IMR-90 (cell line): ENCODE results near the gene SCYGR4. TPM values are rescaled to one million over a fixed set of nuclear protein-coding genes. Genes with fewer than 3 reads are reported as not detected.

ENCODE experiments used
- ATAC-seq: fragments of 200-7000 bp; cut with Tn5 transposase; 2 replicates; pipeline ENCODE4 v1.9.1; 2020; ENCODE audit warnings: low read depth, mild to moderate bottlenecking, moderate library complexity
- BruUV-seq: library from RNA; stranded (reverse); fragments of 400-500 nt; replicated peaks from 2 replicates; lab custom pipeline; 2021; lab: Mats Ljungman, UMichigan
- CTCF ChIA-PET: fragments of 300-600 bp; formaldehyde crosslinking; extraction: SDS; loops from one replicate; lab custom pipeline; 2021; ENCODE audit warnings: antibody characterized with exemption; lab: Yijun Ruan, JAX
- POLR2A ChIA-PET: fragments of 300-600 bp; sonication (Branson Sonifier 250); formaldehyde crosslinking; loops from one replicate; lab custom pipeline; 2022; ENCODE audit warnings: antibody characterized with exemption; ENCODE audit not compliant: unreplicated experiment; lab: Charles Lee
- DNase-seq: peaks from one replicate; pipeline ENCODE4 v3.0.0; 2013
- H2AFZ ChIP-seq: replicated peaks from 2 replicates; pipeline ENCODE3; 2013; ENCODE audit warnings: low read length, mild to moderate bottlenecking; ENCODE audit not compliant: poor library complexity
- H2AK5ac ChIP-seq: 2 replicates; pipeline ENCODE4 v1.6.1; 2013; ENCODE audit warnings: low read depth, low read length, inconsistent platforms
- H2AK9ac ChIP-seq: replicated peaks from 2 replicates; pipeline ENCODE3; 2013; ENCODE audit warnings: mild to moderate bottlenecking, low read depth, low read length, moderate library complexity; ENCODE audit not compliant: poor library complexity
- H2BK120ac ChIP-seq: 2 replicates; pipeline ENCODE4 v1.6.1; 2013; ENCODE audit warnings: low read depth, low read length, inconsistent platforms
- H2BK15ac ChIP-seq: 3 replicates; pipeline ENCODE4 v1.6.1; 2013; ENCODE audit warnings: low read depth, low read length, inconsistent platforms
- H2BK20ac ChIP-seq: 2 replicates; pipeline ENCODE4 v1.6.1; 2013; ENCODE audit warnings: low read depth, mild to moderate bottlenecking, inconsistent platforms, low read length, moderate library complexity
- H2BK5ac ChIP-seq: 2 replicates; pipeline ENCODE4 v1.6.1; 2013; ENCODE audit warnings: mild to moderate bottlenecking, low read depth, low read length, inconsistent platforms; ENCODE audit not compliant: poor library complexity, severe bottlenecking
- H3K14ac ChIP-seq: replicated peaks from 2 replicates; pipeline ENCODE4 v1.6.1; 2013; ENCODE audit warnings: low read depth, low read length, inconsistent platforms
- H3K18ac ChIP-seq: 2 replicates; pipeline ENCODE4 v1.6.1; 2013; ENCODE audit warnings: low read depth, low read length, control low read depth
- H3K23ac ChIP-seq: 2 replicates; pipeline ENCODE4 v1.6.1; 2013; ENCODE audit warnings: low read depth, low read length, inconsistent platforms
- H3K27ac ChIP-seq: 2 replicates; pipeline ENCODE4 v1.5.1; 2013; ENCODE audit warnings: mild to moderate bottlenecking, control low read depth, low read length; ENCODE audit not compliant: insufficient read depth
- H3K27me3 ChIP-seq: 2 replicates; pipeline ENCODE4 v1.6.1; 2013; ENCODE audit warnings: low read length; ENCODE audit not compliant: control insufficient read depth, insufficient read depth
- H3K36me3 ChIP-seq: 2 replicates; pipeline ENCODE4 v1.6.1; 2013; ENCODE audit warnings: low read length, mixed read lengths; ENCODE audit not compliant: control insufficient read depth, insufficient read depth
- H3K4ac ChIP-seq: 2 replicates; pipeline ENCODE4 v1.6.1; 2013; ENCODE audit warnings: low read depth, low read length, inconsistent platforms
- H3K4me1 ChIP-seq: 2 replicates; pipeline ENCODE4 v1.6.1; 2013; ENCODE audit warnings: low read length, mixed read lengths; ENCODE audit not compliant: control insufficient read depth, insufficient read depth
- H3K4me2 ChIP-seq: 2 replicates; pipeline ENCODE4 v1.6.1; 2013; ENCODE audit warnings: low read depth, mild to moderate bottlenecking, control low read depth, low read length, moderate library complexity
- H3K4me3 ChIP-seq: 2 replicates; pipeline ENCODE4 v1.5.1; 2013; ENCODE audit warnings: low read depth, mild to moderate bottlenecking, control low read depth, low read length, moderate library complexity; ENCODE audit not compliant: insufficient read depth
- H3K56ac ChIP-seq: 2 replicates; pipeline ENCODE4 v1.6.1; 2013; ENCODE audit warnings: low read length, inconsistent platforms; ENCODE audit not compliant: insufficient read depth; ENCODE audit errors: extremely low read depth
- H3K79me1 ChIP-seq, 2 experiments: 2 replicates each; pipeline ENCODE4 v1.6.1; 2013; ENCODE audit warnings: low read length in 2 of 2, inconsistent platforms in 1 of 2, low read depth in 1 of 2
- H3K9ac ChIP-seq: 2 replicates; pipeline ENCODE4 v1.6.1; 2013; ENCODE audit warnings: low read depth, low read length, control low read depth
- H3K9me1 ChIP-seq: 2 replicates; pipeline ENCODE4 v1.6.1; 2013; ENCODE audit warnings: low read length, inconsistent platforms; ENCODE audit not compliant: insufficient read depth
- H3K9me3 ChIP-seq: 2 replicates; pipeline ENCODE4 v1.6.1; 2013; ENCODE audit warnings: low read length; ENCODE audit not compliant: control insufficient read depth, insufficient read depth
- H4K20me1 ChIP-seq: 2 replicates; pipeline ENCODE4 v1.6.1; 2013; ENCODE audit warnings: low read length, inconsistent platforms; ENCODE audit not compliant: insufficient read depth
- H4K5ac ChIP-seq: 2 replicates; pipeline ENCODE4 v1.6.1; 2013; ENCODE audit warnings: mild to moderate bottlenecking, low read depth, low read length, control low read depth
- H4K8ac ChIP-seq, 2 experiments: 2 replicates each; pipeline ENCODE4 v1.6.1; 2013; ENCODE audit warnings: low read depth in 2 of 2, low read length in 2 of 2, control low read depth in 1 of 2, inconsistent platforms in 1 of 2
- H4K91ac ChIP-seq: 2 replicates; pipeline ENCODE4 v1.6.1; 2013; ENCODE audit warnings: low read depth, low read length, inconsistent platforms; ENCODE audit not compliant: insufficient read depth
- BHLHE40 ChIP-seq: fragments of 150-350 bp; IDR thresholded peaks from 2 replicates; pipeline ENCODE4 v1.6.1; 2016; ENCODE audit warnings: mild to moderate bottlenecking, low read depth, low read length
- CEBPB ChIP-seq: IDR thresholded peaks from 2 replicates; pipeline ENCODE4 v1.6.1; 2012; ENCODE audit warnings: low read depth, low read length, improper control_type of control experiment
- CHD1 ChIP-seq: IDR thresholded peaks from 2 replicates; pipeline ENCODE4 v1.6.1; 2012; ENCODE audit warnings: low read depth, low read length, improper control_type of control experiment
- CTCF ChIP-seq: conservative IDR thresholded peaks from 2 replicates; pipeline ENCODE4 v1.5.1; 2012; ENCODE audit warnings: mild to moderate bottlenecking, low read depth, low read length, improper control_type of control experiment
- FOS ChIP-seq: fragments of 150-350 bp; IDR thresholded peaks from 2 replicates; pipeline ENCODE4 v1.6.1; 2016; ENCODE audit warnings: low read depth, low read length
- MAZ ChIP-seq: IDR thresholded peaks from 2 replicates; pipeline ENCODE4 v1.6.1; 2012; ENCODE audit warnings: low read depth, mild to moderate bottlenecking, low read length, improper control_type of control experiment, moderate library complexity, borderline replicate concordance
- MXI1 ChIP-seq: IDR thresholded peaks from 2 replicates; pipeline ENCODE4 v1.6.1; 2012; ENCODE audit warnings: low read depth, mild to moderate bottlenecking, low read length, moderate library complexity, borderline replicate concordance
- NFE2L2 ChIP-seq: fragments of 150-350 bp; IDR thresholded peaks from 2 replicates; pipeline ENCODE4 v1.6.1; 2016; ENCODE audit warnings: low read depth, mild to moderate bottlenecking, low read length
- POLR2A ChIP-seq: IDR thresholded peaks from 2 replicates; pipeline ENCODE4 v1.6.1; 2012; ENCODE audit warnings: mild to moderate bottlenecking, low read depth, low read length
- RAD21 ChIP-seq: IDR thresholded peaks from 2 replicates; pipeline ENCODE4 v1.6.1; 2012; ENCODE audit warnings: low read length, improper control_type of control experiment
- RCOR1 ChIP-seq: IDR thresholded peaks from 2 replicates; pipeline ENCODE4 v1.6.1; 2012; ENCODE audit warnings: mild to moderate bottlenecking, low read length, improper control_type of control experiment; ENCODE audit not compliant: insufficient replicate concordance
- RFX5 ChIP-seq: IDR thresholded peaks from 2 replicates; pipeline ENCODE4 v1.8.0; 2012; ENCODE audit warnings: low read depth, mild to moderate bottlenecking, low read length, moderate library complexity
- SMC3 ChIP-seq: fragments of 150-350 bp; IDR thresholded peaks from 2 replicates; pipeline ENCODE4 v1.6.1; 2016; ENCODE audit warnings: low read depth, mild to moderate bottlenecking, antibody characterized with exemption, low read length, moderate library complexity
- USF2 ChIP-seq: fragments of 150-350 bp; IDR thresholded peaks from 2 replicates; pipeline ENCODE4 v1.6.1; 2017; ENCODE audit warnings: mild to moderate bottlenecking, antibody characterized with exemption, low read length, low read depth
- WGBS, 2 experiments: methylation state at CpG; one replicate each; pipeline versions ENCODE4 v1.1.5 to v1.1.7; 2013; ENCODE audit warnings: missing lambda C conversion rate in 2 of 2; ENCODE audit not compliant: insufficient read length in 1 of 2; ENCODE audit errors: extremely low coverage in 2 of 2; 5-methylcytosine and 5-hydroxymethylcytosine counted together
- dilution Hi-C: fragments of 300-500 bp; cut with HindIII; formaldehyde crosslinking; loops from one replicate; pipeline ENCODE4 v1.14.3; 2018; ENCODE audit warnings: low sequenced_read_pairs; ENCODE audit not compliant: unreplicated experiment
- in situ Hi-C: fragments of 300-500 bp; cut with MboI; formaldehyde crosslinking; loops from 3 replicates; pipeline ENCODE4 v1.14.3; 2019; ENCODE audit warnings: low sequenced_read_pairs, inconsistent platforms, mixed read lengths
- intact Hi-C: fragments of 100-400 bp; cut with micrococcal nuclease; formaldehyde crosslinking; loops from 2 replicates; pipeline ENCODE4 v1.10.0; 2022
- polyA plus RNA-seq, 3 experiments: library from polyadenylated mRNA; depleted of rRNA; stranded (reverse); fragments of >200 nt; gene quantifications; 2 replicates each; pipeline ENCODE4 v1.2.3, GENCODE V29; 2012; ENCODE audit warnings: low replicate concordance in 1 of 3
- total RNA-seq: library from RNA; depleted of rRNA; stranded (reverse); fragments of >200 nt; gene quantifications from 2 replicates; pipeline ENCODE4 v1.2.3, GENCODE V29; 2012
- TF ChIP-seq, protein P1 (sequence below): fragments of 150-350 bp; IDR thresholded peaks from 2 replicates; pipeline ENCODE4 v1.6.1; 2016; ENCODE audit warnings: low read depth, mild to moderate bottlenecking, low read length, moderate library complexity, borderline replicate concordance

Gene SCYGR4
- total and polyA plus RNA-seq, 2 of the 4 experiments (the other 2 are of a cell fraction) = not detected

DNA sequence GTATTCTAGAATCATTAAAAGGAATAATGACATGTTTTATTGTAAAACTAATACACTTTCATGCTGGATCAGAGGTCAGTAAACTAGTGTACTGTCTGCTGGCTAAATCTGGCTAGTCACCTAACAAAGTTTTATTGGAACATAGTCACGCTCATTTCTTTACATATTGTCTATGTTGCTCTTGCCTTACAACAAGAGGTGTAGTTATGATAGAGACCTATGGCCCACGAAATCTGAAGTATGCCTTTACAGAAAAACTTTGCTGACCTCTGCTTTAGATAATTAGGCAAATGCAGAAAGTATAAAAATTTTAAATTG lies 48.5 kb upstream of the SCYGR4 start:
- Histone ChIP-seq H3K56ac (no peak overlapping the region), H4K20me1 (no peaks in the 10 kb centered on the region), H3K9ac (no peak overlapping the region), H2BK15ac (no peak overlapping the region), H3K4me2 (no peak overlapping the region), H4K5ac (no peak overlapping the region), H3K14ac (no peak overlapping the region), H3K27me3 (no peaks in the 10 kb centered on the region), H3K18ac (no peak overlapping the region), H3K79me1 (no peaks in the 10 kb centered on the region), H2BK20ac (no peak overlapping the region), H3K9me3 (no peaks in the 10 kb centered on the region), H4K91ac (no peak overlapping the region), H2AK9ac (no peak overlapping the region), H3K23ac (no peak overlapping the region), H3K4ac (no peak overlapping the region), H2AK5ac (no peak overlapping the region), H3K4me1 (peaks cover 3% of the 10 kb centered on the region; the same call in 1 of the 2 replicates), H3K4me3 (no peak overlapping the region), H2BK120ac (no peak overlapping the region), H2AFZ (no peak overlapping the region), H3K27ac (no peak overlapping the region), H3K9me1 (no peaks in the 10 kb centered on the region), H4K8ac (no peak overlapping the region), H2BK5ac (no peak overlapping the region), H3K36me3 (peaks cover 5% of the 10 kb centered on the region)
- WGBS, 2 experiments = no CpG with 5 or more reads among the region's 2 CpGs
- ChIA-PET POLR2A (no interaction called here), CTCF (no interaction called here)
- TF ChIP-seq CTCF (no peak), FOS (no peak), RAD21 (no peak), BHLHE40 (no peak), POLR2A (no peak), MXI1 (no peak), NFE2L2 (no peak), CEBPB (no peak), SMC3 (no peak), CHD1 (no peak), RFX5 (no peak), RCOR1 (no peak), USF2 (no peak), MAZ (no peak)
- TF ChIP-seq, protein P1, sequence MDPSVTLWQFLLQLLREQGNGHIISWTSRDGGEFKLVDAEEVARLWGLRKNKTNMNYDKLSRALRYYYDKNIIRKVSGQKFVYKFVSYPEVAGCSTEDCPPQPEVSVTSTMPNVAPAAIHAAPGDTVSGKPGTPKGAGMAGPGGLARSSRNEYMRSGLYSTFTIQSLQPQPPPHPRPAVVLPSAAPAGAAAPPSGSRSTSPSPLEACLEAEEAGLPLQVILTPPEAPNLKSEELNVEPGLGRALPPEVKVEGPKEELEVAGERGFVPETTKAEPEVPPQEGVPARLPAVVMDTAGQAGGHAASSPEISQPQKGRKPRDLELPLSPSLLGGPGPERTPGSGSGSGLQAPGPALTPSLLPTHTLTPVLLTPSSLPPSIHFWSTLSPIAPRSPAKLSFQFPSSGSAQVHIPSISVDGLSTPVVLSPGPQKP = no peak
- ATAC-seq (no peak), DNase-seq (no peak)
- no TSS peak for BruUV-seq
- intact Hi-C loops (loop anchor here (5.0 kb wide), 1 partner anchor 162 kb away; no protein-coding TSS in a partner anchor), dilution Hi-C loops (no loop called here), in situ Hi-C loops (no loop called here)
